HG02763 (cell line): ENCODE results near the gene ARHGAP10.
"Not testable (repeated sequence)": the region's sequence is repeated elsewhere in the genome, so short reads cannot be mapped to it uniquely, and the experiment has no call there.

Source experiments
- ATAC-seq: cut with Tn5 transposase; IDR thresholded peaks from one replicate; pipeline ENCODE4 v1.9.1; 2021; ENCODE audit warnings: mild to moderate bottlenecking, moderate library complexity; ENCODE audit not compliant: unreplicated experiment

ARHGAP10 gene

GRCh38 chr4:147891476-147892115 lies 159.7 kb downstream of the ARHGAP10 start:
- no peak for ATAC-seq

- ATAC-seq = no peak
Measured at GRCh38 chr4:147899512-147899911, 167.6 kb downstream of the ARHGAP10 start.

- ATAC-seq = no peak
Measured at GRCh38 chr4:147901388-147901787, 169.5 kb downstream of the ARHGAP10 start.

- no peak for ATAC-seq
Measured at GRCh38 chr4:147901916-147902315, 170.0 kb downstream of the ARHGAP10 start.

GRCh38 chr4:147909225-147909624 lies 177.3 kb downstream of the ARHGAP10 start:
- no peak for ATAC-seq

GRCh38 chr4:147910315-147910714 lies 178.4 kb downstream of the ARHGAP10 start:
- ATAC-seq = no peak

- not testable (repeated sequence) for ATAC-seq
Measured at GRCh38 chr4:147912106-147912505, 180.2 kb downstream of the ARHGAP10 start.

GRCh38 chr4:147913137-147913536 lies 181.2 kb downstream of the ARHGAP10 start:
- no peak for ATAC-seq

- ATAC-seq = no peak
Measured at GRCh38 chr4:147916351-147916750, 184.5 kb downstream of the ARHGAP10 start.

- no peak for ATAC-seq
Measured at GRCh38 chr4:147923381-147923780, 191.5 kb downstream of the ARHGAP10 start.

GRCh38 chr4:147923854-147924253 lies 192.0 kb downstream of the ARHGAP10 start:
- no peak for ATAC-seq

GRCh38 chr4:147924604-147925412 lies 192.9 kb downstream of the ARHGAP10 start:
- ATAC-seq = no peak

GRCh38 chr4:147927377-147928137 lies 195.7 kb downstream of the ARHGAP10 start:
- ATAC-seq = no peak

- no peak for ATAC-seq
Measured at GRCh38 chr4:147928400-147928799, 196.5 kb downstream of the ARHGAP10 start.

- ATAC-seq = no peak
Measured at GRCh38 chr4:147929746-147930145, 197.9 kb downstream of the ARHGAP10 start.

- ATAC-seq = no peak
Measured at GRCh38 chr4:147933316-147933715, 201.4 kb downstream of the ARHGAP10 start.

GRCh38 chr4:147933779-147934178 lies 201.9 kb downstream of the ARHGAP10 start:
- ATAC-seq = no peak

GRCh38 chr4:147938496-147938895 lies 206.6 kb downstream of the ARHGAP10 start:
- no peak for ATAC-seq

GRCh38 chr4:147940171-147940570 lies 208.3 kb downstream of the ARHGAP10 start:
- no peak for ATAC-seq

- no peak for ATAC-seq
Measured at GRCh38 chr4:147941373-147941772, 209.5 kb downstream of the ARHGAP10 start.

GRCh38 chr4:147942729-147943128 lies 210.8 kb downstream of the ARHGAP10 start:
- peak; percentile 29 for ATAC-seq
